ENCODE results near the gene ZDHHC21. TPM values are rescaled to one million over a fixed set of nuclear protein-coding genes. Genes with fewer than 3 reads are reported as not detected.

Gene ZDHHC21
- total and polyA plus RNA-seq, 2 of the 8 experiments (the other 6 are each of a cell fraction or from before 2014, with no cell fraction given) = 1.9 to 6.0 TPM

DNA sequence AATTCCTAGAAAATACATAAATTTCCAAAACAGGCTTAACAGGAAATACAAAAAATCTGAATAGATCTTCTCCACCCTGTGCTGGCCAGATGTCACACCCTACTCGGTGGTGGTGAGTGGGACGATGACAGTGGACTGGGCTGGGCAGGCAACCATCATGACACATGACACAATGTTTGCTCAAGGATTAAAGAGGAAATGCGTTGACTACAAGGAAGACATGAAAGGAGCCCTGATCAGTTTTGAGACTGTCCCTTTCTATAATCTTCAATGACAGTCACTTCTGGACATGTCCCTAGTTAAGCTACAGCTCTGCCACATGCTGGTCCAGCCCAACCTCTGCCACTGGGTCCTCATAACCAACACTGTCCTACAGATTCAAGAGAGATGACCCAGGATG is 99.8 kb downstream of the ZDHHC21 start:
- no peak for TF ChIP-seq SP2 (IDR thresholded peaks at IDR 0.05; ENCODE audit: low read length)
- TF ChIP-seq MAFK (IDR thresholded peaks at IDR 0.05; ENCODE audit: low read depth, low read length) = no peak
- TF ChIP-seq RAD21 (IDR thresholded peaks at IDR 0.05 in 1 of 2, conservative IDR thresholded peaks at IDR 0.05 in 1 of 2; ENCODE audit: low read depth in 2 of 2, low read length in 2 of 2) = no peak

More for the DNA sequence above, 99.8 kb downstream of the ZDHHC21 start:
- no peaks in the 10 kb centered on the region for H3K4me1 ChIP-seq (replicated peaks in 1 of 4; ENCODE audit: control insufficient read depth in 3 of 4, insufficient read depth in 4 of 4, low read length in 3 of 4)
- H3K56ac ChIP-seq (replicated peaks; ENCODE audit: insufficient read length, low read depth, low read length) = no peak overlapping the region
- no peak overlapping the region for H2BK5ac ChIP-seq (ENCODE audit: low read depth, low read length)
- no peak overlapping the region for H3K4me2 ChIP-seq (ENCODE audit: insufficient read depth in 1 of 2, low read depth in 2 of 2, low read length in 2 of 2)
- no peak overlapping the region for H3K9ac ChIP-seq (replicated peaks in 1 of 4; ENCODE audit: extremely low read depth in 1 of 4, low read depth in 3 of 4, low read length in 3 of 4)
- H4K91ac ChIP-seq (replicated peaks; ENCODE audit: insufficient read length, low read length) = no peak overlapping the region
- WGBS, 2 experiments (ENCODE audit: extremely low coverage in 1 of 2, insufficient coverage in 1 of 2, insufficient read length in 1 of 2, insufficient replicate concordance in 2 of 2, low coverage in 1 of 2, low lambda C conversion rate in 2 of 2, missing lambda C conversion rate in 1 of 2) = 90% methylated on average over 3 of the region's 3 CpGs; no CpG with 5 or more reads in 1 of the 2 experiments
- peaks cover 0 to 3% (median 1%) of the 10 kb centered on the region in 4 experiments; a peak in 1 of 8 replicates for H3K36me3 ChIP-seq (ENCODE audit: control insufficient read depth in 2 of 4, insufficient read depth in 4 of 4, low read length in 3 of 4)
- ChIA-PET CTCF (ENCODE audit: partially characterized antibody) (interaction anchor here (1.0 kb wide), 1 partner anchor 22 kb away, joined by 3 read pairs; no protein-coding TSS in a partner anchor), POLR2A (ENCODE audit: partially characterized antibody) (no interaction called here)
- no peak overlapping the region for H2BK120ac ChIP-seq (replicated peaks; ENCODE audit: low read depth, low read length)
- no peak overlapping the region for H2BK15ac ChIP-seq (ENCODE audit: low read length)
- H3K14ac ChIP-seq (ENCODE audit: insufficient read length) = no peak overlapping the region
- H2AK5ac ChIP-seq (ENCODE audit: low read depth, low read length) = no peak overlapping the region
- no peak overlapping the region for H4K8ac ChIP-seq (ENCODE audit: extremely low read depth, insufficient read depth, low read length)
- DNase-seq (ENCODE audit: low read depth in 1 of 2, low spot score in 2 of 2) (no peak), FAIRE-seq (no peak)
- no peaks in the 10 kb centered on the region for H3K79me2 ChIP-seq (ENCODE audit: control insufficient read depth in 1 of 2, insufficient read depth in 2 of 2, low read length in 2 of 2)
- H3K4ac ChIP-seq (replicated peaks; ENCODE audit: insufficient read length, low read depth, low read length) = no peak overlapping the region
- H3K27me3 ChIP-seq (replicated peaks in 1 of 4; ENCODE audit: control insufficient read depth in 3 of 4, extremely low read depth in 1 of 4, insufficient read depth in 3 of 4, low read length in 3 of 4) = no peaks in the 10 kb centered on the region
- H3K23me2 ChIP-seq (ENCODE audit: low read depth, low read length) = no peaks in the 10 kb centered on the region
- H3K9me3 ChIP-seq (ENCODE audit: insufficient read depth in 2 of 2, low read depth in 1 of 2, low read length in 1 of 2) = no peaks in the 10 kb centered on the region
- H4K5ac ChIP-seq (ENCODE audit: insufficient read length, low read depth, low read length) = no peak overlapping the region
- no peak overlapping the region for H3K23ac ChIP-seq (ENCODE audit: insufficient read length)
- no peaks in the 10 kb centered on the region for H4K20me1 ChIP-seq (replicated peaks in 1 of 2; ENCODE audit: control insufficient read depth in 1 of 2, insufficient read depth in 2 of 2, low read length in 2 of 2)
- H2AFZ ChIP-seq (ENCODE audit: low read length) = no peak overlapping the region
- no peak overlapping the region for H3K4me3 ChIP-seq (ENCODE audit: extremely low read depth in 1 of 4, insufficient read depth in 2 of 4, low read depth in 3 of 4, low read length in 4 of 4)
- H3K27ac ChIP-seq (ENCODE audit: low read depth, low read length) = no peak overlapping the region
- no peaks in the 10 kb centered on the region for H3K79me1 ChIP-seq (ENCODE audit: low read depth, low read length)
- H3K18ac ChIP-seq (ENCODE audit: extremely low read depth, low read length) = no peak overlapping the region
- H2BK12ac ChIP-seq (ENCODE audit: low read depth, low read length) = no peak overlapping the region
- no peak overlapping the region for H2BK20ac ChIP-seq (ENCODE audit: low read length)
